Cardiac fibroblast (primary cell): Measurements from ENCODE around the gene IMPDH1.

Source experiments
- DNase-seq, 2 donors: peaks; one replicate each; pipeline versions ENCODE4 v3.0.0 to v3.0.0-alpha.2; 2010; ENCODE audit warnings: low read depth in 2 of 2
- H3K4me3 ChIP-seq, 2 donors: replicated peaks in 1 of 2; 1 replicate in 1 of 2; 2 replicates in 1 of 2; pipeline ENCODE4 v1.5.1; 2011; ENCODE audit warnings: low read depth in 2 of 2, low read length in 2 of 2, mild to moderate bottlenecking in 2 of 2, moderate library complexity in 1 of 2
- CTCF ChIP-seq: IDR thresholded peaks from one replicate; pipeline ENCODE4 v1.5.1; 2011; ENCODE audit warnings: low read depth, mild to moderate bottlenecking, low read length, inconsistent platforms

The IMPDH1 gene

GRCh38 chr7:128424686-128425275 is 15.0 kb upstream of the IMPDH1 start:
- DNase-seq = no peak
- H3K4me3 ChIP-seq = no peak overlapping the region
- no peak for TF ChIP-seq CTCF

GRCh38 chr7:128422842-128423241 is 13.1 kb upstream of the IMPDH1 start:
- DNase-seq = no peak
- H3K4me3 ChIP-seq = no peak overlapping the region
- no peak for TF ChIP-seq CTCF

GRCh38 chr7:128422037-128422436 is 12.3 kb upstream of the IMPDH1 start:
- no peak for DNase-seq
- no peak overlapping the region for H3K4me3 ChIP-seq
- no peak for TF ChIP-seq CTCF

- no peak overlapping the region for H3K4me3 ChIP-seq
- no peak for DNase-seq
- no peak for TF ChIP-seq CTCF
Measured at GRCh38 chr7:128421384-128421783, 11.6 kb upstream of the IMPDH1 start.

GRCh38 chr7:128420773-128421172 is 11.0 kb upstream of the IMPDH1 start:
- TF ChIP-seq CTCF = no peak
- DNase-seq = no peak
- H3K4me3 ChIP-seq = no peak overlapping the region

- H3K4me3 ChIP-seq = no peak overlapping the region
- DNase-seq = no peak
- TF ChIP-seq CTCF = no peak
Measured at GRCh38 chr7:128419257-128419656, 9.5 kb upstream of the IMPDH1 start.

GRCh38 chr7:128417071-128417470 is 7.3 kb upstream of the IMPDH1 start:
- TF ChIP-seq CTCF = no peak
- DNase-seq = no peak
- no peak overlapping the region for H3K4me3 ChIP-seq
